Osteocyte (in vitro differentiated cells): ENCODE data around the gene PRRC2B. TPM values are rescaled to one million over a fixed set of nuclear protein-coding genes. Genes with fewer than 3 reads are reported as not detected.

ENCODE experiments used
- DNase-seq: peaks from one replicate; pipeline ENCODE4 v3.0.0; 2021; ENCODE audit warnings: mixed read lengths; ENCODE audit not compliant: unreplicated experiment; ENCODE audit errors: extremely low spot score
- H3K27ac Mint-ChIP-seq: one replicate; pipeline ENCODE4 v1.8.0; 2021; ENCODE audit warnings: mild to moderate bottlenecking, mixed read lengths; ENCODE audit not compliant: unreplicated experiment
- H3K27me3 Mint-ChIP-seq: one replicate; pipeline ENCODE4 v1.8.0; 2021; ENCODE audit warnings: mixed read lengths; ENCODE audit not compliant: unreplicated experiment
- H3K36me3 Mint-ChIP-seq: one replicate; pipeline ENCODE4 v1.8.0; 2021; ENCODE audit warnings: mixed read lengths; ENCODE audit not compliant: unreplicated experiment
- H3K4me1 Mint-ChIP-seq: one replicate; pipeline ENCODE4 v1.8.0; 2021; ENCODE audit warnings: mixed read lengths; ENCODE audit not compliant: unreplicated experiment
- H3K4me3 Mint-ChIP-seq: one replicate; pipeline ENCODE4 v1.8.0; 2021; ENCODE audit warnings: mild to moderate bottlenecking, moderate library complexity, mixed read lengths; ENCODE audit not compliant: unreplicated experiment
- H3K9me3 Mint-ChIP-seq: one replicate; pipeline ENCODE4 v1.8.0; 2021; ENCODE audit warnings: mixed read lengths; ENCODE audit not compliant: unreplicated experiment
- total RNA-seq: library from RNA; stranded (reverse); gene quantifications from 2 replicates; pipeline ENCODE4 v1.2.1, GENCODE V29; 2021
- TF ChIP-seq, protein P1 (sequence below): fragments of 200-600 bp; sonication (generic); IDR thresholded peaks from 2 replicates; pipeline ENCODE4 v1.5.0; 2021; ENCODE audit warnings: antibody characterized with exemption, mild to moderate bottlenecking, moderate library complexity

Gene PRRC2B
- total RNA-seq, 1 donor from 2014 or later, result 290 TPM

DNA sequence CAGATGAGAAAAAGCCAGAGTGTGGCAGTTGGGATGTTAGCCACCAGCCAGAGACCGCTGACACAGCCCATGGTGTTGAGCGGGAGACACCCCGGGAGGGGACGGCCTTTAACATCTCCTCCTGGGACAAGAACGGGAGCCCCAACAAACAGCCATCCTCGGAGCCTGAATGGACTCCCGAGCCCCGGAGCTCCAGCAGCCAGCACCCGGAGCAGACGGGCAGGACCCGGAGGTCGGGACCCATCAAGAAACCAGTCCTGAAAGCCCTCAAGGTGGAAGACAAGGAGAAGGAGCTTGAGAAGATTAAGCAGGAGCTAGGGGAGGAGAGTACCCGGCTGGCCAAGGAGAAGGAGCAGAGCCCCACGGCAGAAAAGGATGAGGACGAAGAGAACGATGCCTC, 80.8 kb downstream of the PRRC2B start:
- DNase-seq, result no peak
- Mint-ChIP-seq H3K4me3 (no peak overlapping the region), H3K27me3 (no peaks in the 10 kb centered on the region), H3K36me3 (peaks cover 66% of the 10 kb centered on the region), H3K27ac (no peak overlapping the region), H3K4me1 (no peaks in the 10 kb centered on the region), H3K9me3 (no peaks in the 10 kb centered on the region)
- TF ChIP-seq, protein P1, sequence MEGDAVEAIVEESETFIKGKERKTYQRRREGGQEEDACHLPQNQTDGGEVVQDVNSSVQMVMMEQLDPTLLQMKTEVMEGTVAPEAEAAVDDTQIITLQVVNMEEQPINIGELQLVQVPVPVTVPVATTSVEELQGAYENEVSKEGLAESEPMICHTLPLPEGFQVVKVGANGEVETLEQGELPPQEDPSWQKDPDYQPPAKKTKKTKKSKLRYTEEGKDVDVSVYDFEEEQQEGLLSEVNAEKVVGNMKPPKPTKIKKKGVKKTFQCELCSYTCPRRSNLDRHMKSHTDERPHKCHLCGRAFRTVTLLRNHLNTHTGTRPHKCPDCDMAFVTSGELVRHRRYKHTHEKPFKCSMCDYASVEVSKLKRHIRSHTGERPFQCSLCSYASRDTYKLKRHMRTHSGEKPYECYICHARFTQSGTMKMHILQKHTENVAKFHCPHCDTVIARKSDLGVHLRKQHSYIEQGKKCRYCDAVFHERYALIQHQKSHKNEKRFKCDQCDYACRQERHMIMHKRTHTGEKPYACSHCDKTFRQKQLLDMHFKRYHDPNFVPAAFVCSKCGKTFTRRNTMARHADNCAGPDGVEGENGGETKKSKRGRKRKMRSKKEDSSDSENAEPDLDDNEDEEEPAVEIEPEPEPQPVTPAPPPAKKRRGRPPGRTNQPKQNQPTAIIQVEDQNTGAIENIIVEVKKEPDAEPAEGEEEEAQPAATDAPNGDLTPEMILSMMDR, result no peak

DNA sequence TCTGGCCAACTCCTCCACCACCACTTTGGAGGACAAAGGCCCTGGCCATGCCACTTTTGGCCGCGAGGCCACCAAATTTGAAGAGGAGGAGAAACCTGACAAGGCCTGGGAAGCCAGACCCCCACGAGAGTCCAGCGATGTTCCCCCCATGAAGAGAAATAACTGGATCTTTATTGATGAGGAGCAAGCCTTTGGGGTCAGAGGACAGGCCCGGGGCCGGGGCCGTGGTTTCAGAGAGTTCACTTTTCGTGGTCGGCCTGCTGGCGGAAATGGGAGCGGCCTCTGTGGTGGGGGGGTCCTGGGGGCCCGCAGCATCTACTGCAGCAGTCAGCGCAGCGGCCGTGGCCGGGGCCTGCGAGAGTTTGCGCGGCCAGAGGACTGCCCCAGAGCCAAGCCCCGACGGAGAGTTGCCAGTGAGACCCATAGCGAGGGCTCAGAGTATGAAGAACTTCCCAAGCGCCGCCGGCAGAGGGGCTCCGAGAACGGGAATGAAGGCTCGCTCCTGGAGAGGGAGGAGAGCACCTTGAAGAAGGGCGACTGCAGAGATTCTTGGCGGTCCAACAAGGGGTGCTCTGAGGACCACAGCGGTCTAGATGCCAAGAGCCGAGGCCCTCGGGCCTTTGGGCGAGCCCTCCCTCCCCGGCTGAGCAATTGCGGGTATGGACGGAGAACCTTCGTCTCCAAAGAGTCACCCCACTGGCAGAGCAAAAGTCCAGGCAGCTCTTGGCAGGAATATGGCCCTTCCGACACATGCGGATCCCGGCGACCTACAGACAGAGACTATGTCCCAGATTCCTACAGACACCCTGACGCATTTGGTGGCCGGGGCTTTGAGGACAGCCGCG, 81.4 kb downstream of the PRRC2B start:
- Mint-ChIP-seq H3K4me3 (no peak overlapping the region), H3K27ac (no peak overlapping the region), H3K27me3 (no peaks in the 10 kb centered on the region), H3K9me3 (no peaks in the 10 kb centered on the region), H3K4me1 (no peaks in the 10 kb centered on the region), H3K36me3 (peaks cover 65% of the 10 kb centered on the region)
- no peak for DNase-seq
- TF ChIP-seq, protein P1, result no peak

DNA sequence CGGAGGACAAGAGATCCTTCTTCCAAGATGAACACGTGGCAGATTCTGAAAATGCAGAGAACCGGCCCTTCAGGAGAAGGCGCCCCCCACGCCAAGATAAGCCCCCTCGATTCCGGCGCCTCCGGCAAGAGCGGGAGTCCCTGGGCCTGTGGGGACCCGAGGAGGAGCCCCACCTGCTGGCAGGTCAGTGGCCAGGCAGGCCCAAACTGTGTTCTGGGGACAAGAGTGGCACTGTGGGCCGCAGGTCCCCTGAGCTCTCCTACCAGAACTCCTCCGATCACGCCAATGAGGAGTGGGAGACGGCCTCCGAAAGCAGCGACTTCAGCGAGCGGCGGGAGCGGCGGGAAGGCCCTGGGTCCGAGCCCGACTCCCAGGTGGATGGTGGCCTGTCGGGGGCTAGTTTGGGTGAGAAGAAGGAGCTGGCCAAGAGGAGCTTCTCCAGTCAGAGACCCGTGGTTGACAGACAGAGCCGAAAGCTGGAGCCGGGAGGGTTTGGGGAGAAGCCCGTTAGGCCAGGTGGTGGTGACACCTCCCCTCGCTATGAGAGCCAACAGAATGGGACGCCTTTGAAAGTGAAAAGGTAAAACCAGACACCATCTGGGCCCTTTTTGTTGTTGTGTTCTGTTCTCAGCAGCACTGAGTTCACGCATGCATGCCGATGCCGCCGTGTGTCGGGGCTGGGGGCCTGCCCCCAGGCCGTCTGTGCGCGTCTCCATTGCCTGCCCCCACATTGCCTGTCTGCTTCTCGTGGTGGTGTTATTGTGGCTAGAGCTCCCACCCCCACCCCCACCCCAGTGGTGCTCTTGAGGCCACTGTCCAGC, 82.3 kb downstream of the PRRC2B start:
- no peaks in the 10 kb centered on the region for H3K4me1 Mint-ChIP-seq
- H3K27ac Mint-ChIP-seq, result no peak overlapping the region
- H3K27me3 Mint-ChIP-seq, result no peaks in the 10 kb centered on the region
- no peak overlapping the region for H3K4me3 Mint-ChIP-seq
- DNase-seq, result no peak
- TF ChIP-seq, protein P1, result peak; percentile 53
- H3K9me3 Mint-ChIP-seq, result no peaks in the 10 kb centered on the region
- peaks cover 59% of the 10 kb centered on the region for H3K36me3 Mint-ChIP-seq

DNA sequence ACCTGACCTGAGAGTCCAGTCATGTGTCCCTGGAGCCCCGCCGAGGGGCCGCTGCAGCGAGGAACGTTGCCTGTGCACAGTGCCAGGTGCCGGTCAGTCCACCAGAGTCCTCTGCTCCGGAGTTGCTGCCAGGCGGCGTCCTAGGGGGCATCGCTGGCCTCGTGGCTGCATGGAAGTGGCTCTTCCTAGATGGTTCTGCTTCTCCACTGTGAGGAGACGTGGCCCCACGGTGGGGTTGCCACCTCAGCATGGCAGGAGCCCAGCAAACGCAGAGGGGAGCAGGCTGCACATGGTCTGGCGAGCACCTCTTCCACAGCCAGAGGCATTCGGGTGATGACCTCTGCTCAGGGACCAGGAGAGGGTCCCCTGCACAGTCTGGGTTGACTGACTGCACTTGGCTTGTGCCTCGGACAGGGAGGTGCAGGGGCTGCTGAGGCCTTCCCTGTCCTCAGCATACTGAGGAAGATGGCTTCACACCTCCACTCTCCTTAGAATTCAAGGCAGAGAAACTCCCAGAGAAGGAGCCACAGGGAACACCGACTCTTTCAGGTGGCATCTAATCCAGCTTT, 83.0 kb downstream of the PRRC2B start:
- peaks cover 55% of the 10 kb centered on the region for H3K36me3 Mint-ChIP-seq
- no peaks in the 10 kb centered on the region for H3K4me1 Mint-ChIP-seq
- no peak for DNase-seq
- TF ChIP-seq, protein P1, result no peak
- no peaks in the 10 kb centered on the region for H3K9me3 Mint-ChIP-seq
- no peaks in the 10 kb centered on the region for H3K27me3 Mint-ChIP-seq
- no peak overlapping the region for H3K27ac Mint-ChIP-seq
- H3K4me3 Mint-ChIP-seq, result no peak overlapping the region

DNA sequence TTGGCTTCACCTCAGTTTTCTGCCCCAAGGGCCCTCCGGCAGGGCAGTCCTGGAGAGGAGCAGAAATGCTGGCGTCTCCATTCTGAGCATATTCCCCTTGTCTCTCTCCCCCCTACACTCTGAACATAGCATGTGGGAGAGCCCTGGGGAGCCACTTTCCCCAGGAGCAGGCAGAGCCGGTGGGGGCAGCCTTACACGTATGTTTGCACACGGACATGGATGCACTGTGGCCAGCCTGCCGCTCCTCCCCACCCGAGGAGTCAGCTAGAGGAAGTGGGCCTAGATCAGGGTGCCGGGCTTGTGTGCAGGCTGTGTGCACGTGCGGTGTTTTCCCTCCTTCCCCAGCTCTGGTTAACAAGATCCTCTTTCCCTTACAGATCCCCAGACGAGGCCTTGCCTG, 83.5 kb downstream of the PRRC2B start:
- Mint-ChIP-seq H3K4me3 (no peak overlapping the region), H3K36me3 (peaks cover 57% of the 10 kb centered on the region), H3K9me3 (no peaks in the 10 kb centered on the region), H3K4me1 (no peaks in the 10 kb centered on the region), H3K27me3 (no peaks in the 10 kb centered on the region), H3K27ac (no peak overlapping the region)
- DNase-seq, result no peak
- TF ChIP-seq, protein P1, result no peak
